IMR-90 (cell line): ENCODE data around the gene KIDINS220.

Experiments used
- CTCF ChIP-seq: conservative IDR thresholded peaks from 2 replicates; pipeline ENCODE4 v1.5.1; 2012; ENCODE audit warnings: mild to moderate bottlenecking, low read depth, low read length, improper control_type of control experiment
- POLR2A ChIP-seq: IDR thresholded peaks from 2 replicates; pipeline ENCODE4 v1.6.1; 2012; ENCODE audit warnings: mild to moderate bottlenecking, low read depth, low read length

- TF ChIP-seq POLR2A (no peak), CTCF (no peak)
Observed at GRCh38 chr2:8851811-8852560, 14.6 kb upstream of the KIDINS220 start.
